NCI-H460 (cell line): ENCODE data around the gene PROC. TPM values are rescaled to one million over a fixed set of nuclear protein-coding genes. Genes with fewer than 3 reads are reported as not detected.

Source experiments
- DNase-seq: peaks from one replicate; pipeline ENCODE4 v3.0.0-alpha.2; 2016; ENCODE audit warnings: low read depth; ENCODE audit errors: extremely low read depth
- total RNA-seq: library from RNA; depleted of rRNA; stranded (reverse); fragments of >200 nt; shearing (Covaris generic); gene quantifications from 2 replicates; pipeline ENCODE4 v1.2.3, GENCODE V29; 2014

Gene PROC
- total RNA-seq, 1 experiment from 2014 or later, result 0.15 TPM

GRCh38 chr2:127413200-127413599 is 5.0 kb upstream of the PROC start:
- no peak for DNase-seq

GRCh38 chr2:127413782-127414637 is 4.2 kb upstream of the PROC start:
- DNase-seq, result peak; percentile 58

GRCh38 chr2:127414638-127415592 is 3.3 kb upstream of the PROC start:
- DNase-seq, result no peak

GRCh38 chr2:127415593-127416505 is 2.4 kb upstream of the PROC start:
- no peak for DNase-seq

- no peak for DNase-seq
Measured at GRCh38 chr2:127416506-127417001, 1.7 kb upstream of the PROC start.

GRCh38 chr2:127417406-127417805 is 821 bp upstream of the PROC start:
- DNase-seq, result no peak

GRCh38 chr2:127419112-127419430 is 844 bp downstream of the PROC start:
- DNase-seq, result no peak

- DNase-seq, result no peak
Measured at GRCh38 chr2:127419448-127420038, 1.3 kb downstream of the PROC start.

- DNase-seq, result no peak
Measured at GRCh38 chr2:127420039-127420864, 2.0 kb downstream of the PROC start.

- no peak for DNase-seq
Measured at GRCh38 chr2:127421116-127421800, 3.0 kb downstream of the PROC start.

- DNase-seq, result no peak
Measured at GRCh38 chr2:127421871-127422558, 3.8 kb downstream of the PROC start.

- DNase-seq, result no peak
Measured at GRCh38 chr2:127422559-127423477, 4.6 kb downstream of the PROC start.

GRCh38 chr2:127423478-127423843 is 5.2 kb downstream of the PROC start:
- DNase-seq, result no peak

- no peak for DNase-seq
Measured at GRCh38 chr2:127423880-127424279, 5.7 kb downstream of the PROC start.

- DNase-seq, result no peak
Measured at GRCh38 chr2:127424598-127425520, 6.6 kb downstream of the PROC start.
